Neural cell (in vitro differentiated cells): Measurements from ENCODE around the gene TUBB3.

Source experiments
- EP300 ChIP-seq: fragments of 450-650 bp; conservative IDR thresholded peaks from 2 replicates; pipeline ENCODE4 v1.6.1; 2014; ENCODE audit warnings: antibody characterized with exemption, mild to moderate bottlenecking, moderate library complexity; ENCODE audit not compliant: poor library complexity, severe bottlenecking
- EZH2 ChIP-seq: fragments of 200-600, 300-800 bp; shearing (Covaris generic), sonication (generic); IDR thresholded peaks from 2 replicates; pipeline ENCODE4 v1.6.1; 2014; ENCODE audit warnings: antibody characterized with exemption, low read length, borderline replicate concordance, mild to moderate bottlenecking; ENCODE audit not compliant: insufficient read depth, poor library complexity, severe bottlenecking
- POLR2AphosphoS5 ChIP-seq: IDR thresholded peaks from 2 replicates; pipeline ENCODE4 v1.6.1; 2012
- RAD21 ChIP-seq: fragments of 450-650 bp; conservative IDR thresholded peaks from 2 replicates; pipeline ENCODE4 v1.6.1; 2014; ENCODE audit warnings: antibody characterized with exemption, mild to moderate bottlenecking, moderate library complexity
- REST ChIP-seq: IDR thresholded peaks from 2 replicates; pipeline ENCODE4 v1.6.1; 2012; ENCODE audit warnings: borderline replicate concordance
- TF ChIP-seq, protein P1 (sequence below): fragments of 450-650 bp; IDR thresholded peaks from 2 replicates; pipeline ENCODE4 v1.5.1; 2014; ENCODE audit warnings: antibody characterized with exemption, mild to moderate bottlenecking, moderate library complexity; ENCODE audit not compliant: poor library complexity, severe bottlenecking

- no peak for TF ChIP-seq EP300
- TF ChIP-seq REST = peak; percentile 78
- TF ChIP-seq RAD21 = no peak
- TF ChIP-seq POLR2AphosphoS5 = no peak
- TF ChIP-seq, protein P1, sequence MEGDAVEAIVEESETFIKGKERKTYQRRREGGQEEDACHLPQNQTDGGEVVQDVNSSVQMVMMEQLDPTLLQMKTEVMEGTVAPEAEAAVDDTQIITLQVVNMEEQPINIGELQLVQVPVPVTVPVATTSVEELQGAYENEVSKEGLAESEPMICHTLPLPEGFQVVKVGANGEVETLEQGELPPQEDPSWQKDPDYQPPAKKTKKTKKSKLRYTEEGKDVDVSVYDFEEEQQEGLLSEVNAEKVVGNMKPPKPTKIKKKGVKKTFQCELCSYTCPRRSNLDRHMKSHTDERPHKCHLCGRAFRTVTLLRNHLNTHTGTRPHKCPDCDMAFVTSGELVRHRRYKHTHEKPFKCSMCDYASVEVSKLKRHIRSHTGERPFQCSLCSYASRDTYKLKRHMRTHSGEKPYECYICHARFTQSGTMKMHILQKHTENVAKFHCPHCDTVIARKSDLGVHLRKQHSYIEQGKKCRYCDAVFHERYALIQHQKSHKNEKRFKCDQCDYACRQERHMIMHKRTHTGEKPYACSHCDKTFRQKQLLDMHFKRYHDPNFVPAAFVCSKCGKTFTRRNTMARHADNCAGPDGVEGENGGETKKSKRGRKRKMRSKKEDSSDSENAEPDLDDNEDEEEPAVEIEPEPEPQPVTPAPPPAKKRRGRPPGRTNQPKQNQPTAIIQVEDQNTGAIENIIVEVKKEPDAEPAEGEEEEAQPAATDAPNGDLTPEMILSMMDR = no peak
- no peak for TF ChIP-seq EZH2
Observed at GRCh38 chr16:89925596-89926079, 2.5 kb downstream of the TUBB3 start.
